Measurements from ENCODE around the gene VAMP8. TPM values are rescaled to one million over a fixed set of nuclear protein-coding genes. Genes with fewer than 3 reads are reported as not detected.

VAMP8 gene
- total RNA-seq, result 8.3 and 15.7 TPM in 2 replicates
- polyA plus RNA-seq, result 39.4 and 60.9 TPM in 2 replicates

- H3K4me1 ChIP-seq (ENCODE audit: low read depth), result peaks cover 25% of the 10 kb centered on the region
- TF ChIP-seq CTCF (IDR thresholded peaks at IDR 0.05; ENCODE audit: low read depth, low read length), result no peak
- no peak within 1 kb of the TSS for H3K4me3 ChIP-seq
- no peaks in the 10 kb centered on the region for H3K36me3 ChIP-seq
- H3K27me3 ChIP-seq, result peaks cover 3% of the 10 kb centered on the region
- H3K27ac ChIP-seq, result peak within 1 kb of the TSS; percentile 58
- no peaks in the 10 kb centered on the region for H3K9me3 ChIP-seq (ENCODE audit: low read depth)
- no peak for DNase-seq (ENCODE audit: low read depth in 1 of 2, low spot score in 1 of 2)
These were observed at the start of gene VAMP8 for GRCh38 chr2:85577386-85578242. Gene VAMP8, plus strand, starts transcription at chr2:85577586. Its CDS starts 61 bp downstream, at chr2:85577647.

GRCh38 chr2:85527787-85528186 lies 49.6 kb upstream of the VAMP8 start:
- H3K4me1 ChIP-seq (ENCODE audit: low read depth), result peaks cover 24% of the 10 kb centered on the region
- TF ChIP-seq CTCF (IDR thresholded peaks at IDR 0.05; ENCODE audit: low read depth, low read length), result no peak
- H3K27ac ChIP-seq, result no peak overlapping the region
- H3K27me3 ChIP-seq, result no peaks in the 10 kb centered on the region
- H3K4me3 ChIP-seq, result no peak overlapping the region
- no peaks in the 10 kb centered on the region for H3K36me3 ChIP-seq
- H3K9me3 ChIP-seq (ENCODE audit: low read depth), result no peaks in the 10 kb centered on the region
- no peak for DNase-seq (ENCODE audit: low read depth in 1 of 2, low spot score in 1 of 2)

- H3K36me3 ChIP-seq, result no peaks in the 10 kb centered on the region
- no peak overlapping the region for H3K4me3 ChIP-seq
- no peak for DNase-seq (ENCODE audit: low read depth in 1 of 2, low spot score in 1 of 2)
- no peaks in the 10 kb centered on the region for H3K9me3 ChIP-seq (ENCODE audit: low read depth)
- TF ChIP-seq CTCF (IDR thresholded peaks at IDR 0.05; ENCODE audit: low read depth, low read length), result no peak
- H3K4me1 ChIP-seq (ENCODE audit: low read depth), result peaks cover 24% of the 10 kb centered on the region
- H3K27ac ChIP-seq, result no peak overlapping the region
- no peaks in the 10 kb centered on the region for H3K27me3 ChIP-seq
These were observed 49.0 kb upstream of the VAMP8 start for GRCh38 chr2:85528355-85528754.

GRCh38 chr2:85529809-85530208 lies 47.6 kb upstream of the VAMP8 start:
- no peak overlapping the region for H3K4me3 ChIP-seq

GRCh38 chr2:85531589-85531988 lies 45.8 kb upstream of the VAMP8 start:
- H3K27me3 ChIP-seq, result no peaks in the 10 kb centered on the region
- DNase-seq (ENCODE audit: low read depth in 1 of 2, low spot score in 1 of 2), result no peak
- TF ChIP-seq CTCF (IDR thresholded peaks at IDR 0.05; ENCODE audit: low read depth, low read length), result no peak
- H3K27ac ChIP-seq, result no peak overlapping the region
- no peak overlapping the region for H3K4me3 ChIP-seq
- H3K36me3 ChIP-seq, result no peaks in the 10 kb centered on the region
- peaks cover 8% of the 10 kb centered on the region for H3K4me1 ChIP-seq (ENCODE audit: low read depth)
- no peaks in the 10 kb centered on the region for H3K9me3 ChIP-seq (ENCODE audit: low read depth)

More at GRCh38 chr2:85529809-85530208, 47.6 kb upstream of the VAMP8 start:
- H3K9me3 ChIP-seq (ENCODE audit: low read depth), result no peaks in the 10 kb centered on the region
- no peak for DNase-seq (ENCODE audit: low read depth in 1 of 2, low spot score in 1 of 2)
- no peak overlapping the region for H3K27ac ChIP-seq
- peaks cover 12% of the 10 kb centered on the region for H3K4me1 ChIP-seq (ENCODE audit: low read depth)
- no peaks in the 10 kb centered on the region for H3K36me3 ChIP-seq
- no peaks in the 10 kb centered on the region for H3K27me3 ChIP-seq
- no peak for TF ChIP-seq CTCF (IDR thresholded peaks at IDR 0.05; ENCODE audit: low read depth, low read length)

Data from cardiac muscle cell (in vitro differentiated cells and primary cell).